NOMO-1 treated with DMSO at 0.1 percent for 48 hours (cell line): Measurements from ENCODE around the gene TNKS1BP1.
"Not testable (repeated sequence)": the region's sequence is repeated elsewhere in the genome, so short reads cannot be mapped to it uniquely, and the experiment has no call there.

ENCODE experiments used
- DNase-seq: peaks from one replicate; lab custom pipeline; 2025; ENCODE audit not compliant: unreplicated experiment; lab: John Stamatoyannopoulos, UW

The TNKS1BP1 gene

GRCh38 chr11:57297221-57297620 lies 27.5 kb downstream of the TNKS1BP1 start:
- DNase-seq: no peak

GRCh38 chr11:57296205-57296604 lies 28.5 kb downstream of the TNKS1BP1 start:
- DNase-seq: not testable (repeated sequence)

- no peak for DNase-seq
Measured at GRCh38 chr11:57294225-57295131, 30.3 kb downstream of the TNKS1BP1 start.

GRCh38 chr11:57290288-57290687 lies 34.5 kb downstream of the TNKS1BP1 start:
- DNase-seq: no peak

GRCh38 chr11:57288771-57289579 lies 35.8 kb downstream of the TNKS1BP1 start:
- no peak for DNase-seq

GRCh38 chr11:57287884-57288283 lies 36.9 kb downstream of the TNKS1BP1 start:
- DNase-seq: no peak

- DNase-seq: no peak
Measured at GRCh38 chr11:57283231-57283990, 41.3 kb downstream of the TNKS1BP1 start.

GRCh38 chr11:57281546-57281945 lies 43.2 kb downstream of the TNKS1BP1 start:
- DNase-seq: not testable (repeated sequence)

- DNase-seq: no peak
Measured at GRCh38 chr11:57279116-57279515, 45.6 kb downstream of the TNKS1BP1 start.

GRCh38 chr11:57278721-57279095 lies 46.0 kb downstream of the TNKS1BP1 start:
- DNase-seq: no peak

- peak; percentile 17 for DNase-seq
Measured at GRCh38 chr11:57277845-57278720, 46.7 kb downstream of the TNKS1BP1 start.

- DNase-seq: peak; percentile 66
Measured at GRCh38 chr11:57276971-57277675, 47.6 kb downstream of the TNKS1BP1 start.

GRCh38 chr11:57276169-57276970 lies 48.4 kb downstream of the TNKS1BP1 start:
- no peak for DNase-seq

GRCh38 chr11:57275582-57275981 lies 49.2 kb downstream of the TNKS1BP1 start:
- no peak for DNase-seq

GRCh38 chr11:57274904-57275498 lies 49.8 kb downstream of the TNKS1BP1 start:
- DNase-seq: no peak

- DNase-seq: no peak
Measured at GRCh38 chr11:57273448-57274058, 51.2 kb downstream of the TNKS1BP1 start.

- no peak for DNase-seq
Measured at GRCh38 chr11:57269571-57270021, 55.2 kb downstream of the TNKS1BP1 start.

- DNase-seq: no peak
Measured at GRCh38 chr11:57266157-57266556, 58.6 kb downstream of the TNKS1BP1 start.
